HCT116 (cell line): ENCODE data around the gene FAT1. TPM values are rescaled to one million over a fixed set of nuclear protein-coding genes. Genes with fewer than 3 reads are reported as not detected.
A peak's percentile ranks its signal among the peaks of the same experiment; 100 is the strongest.

ENCODE experiments used
- ATAC-seq: fragments of 200-7000 bp; cut with Tn5 transposase; 2 replicates; pipeline ENCODE4 v1.9.1; 2020; ENCODE audit warnings: mild to moderate bottlenecking, moderate library complexity
- BruUV-seq: library from RNA; stranded (reverse); fragments of 400-500 nt; replicated peaks from 2 replicates; lab custom pipeline; 2021; lab: Mats Ljungman, UMichigan
- CTCF ChIA-PET: fragments of 300-600 bp; sonication (Branson Sonifier 250); formaldehyde crosslinking; loops from one replicate; lab custom pipeline; 2021; ENCODE audit warnings: antibody characterized with exemption; lab: Charles Lee
- POLR2A ChIA-PET: fragments of 300-600, 350-600 bp; sonication (Branson Sonifier 250); formaldehyde crosslinking; loops from one replicate; lab custom pipeline; 2021; ENCODE audit warnings: antibody characterized with exemption; lab: Charles Lee
- RAD21 ChIA-PET, 2 experiments: fragments of 300-600 bp; sonication (Branson Sonifier 250); formaldehyde crosslinking; loops; one replicate each; lab custom pipeline; 2023; ENCODE audit warnings: low total read pairs in 2 of 2; ENCODE audit not compliant: uncharacterized antibody in 2 of 2, unreplicated experiment in 2 of 2, low non-redundant PET in 1 of 2; lab: Charles Lee
- DNase-seq: peaks from one replicate; pipeline ENCODE4 v3.0.0-alpha.2; 2010; ENCODE audit warnings: low read depth, low spot score
- H2AFZ ChIP-seq: fragments of 200-600 bp; shearing (Covaris generic), sonication (generic); 2 replicates; pipeline ENCODE4 v1.6.1; 2017; ENCODE audit warnings: low read depth, mixed run types, mixed read lengths, antibody characterized with exemption, low read length; ENCODE audit not compliant: poor library complexity, severe bottlenecking
- H3K27ac ChIP-seq: 2 replicates; pipeline ENCODE4 v1.5.1; 2012; ENCODE audit warnings: low read depth, low read length
- H3K27me3 ChIP-seq: fragments of 200-600 bp; sonication (generic); 2 replicates; pipeline ENCODE4 v1.6.1; 2016; ENCODE audit warnings: mixed run types, low read length, mixed read lengths; ENCODE audit not compliant: insufficient read depth
- H3K36me3 ChIP-seq, 2 experiments: fragments of 200-500 bp in 1 of 2; fragments of 200-600 bp in 1 of 2; sonication (Bioruptor generic) in 1 of 2; sonication (generic) in 1 of 2; 2 replicates each; pipeline versions ENCODE4 v1.5.1 to v1.6.1; 2014 to 2016; ENCODE audit warnings: low read length in 2 of 2, inconsistent platforms in 1 of 2, mixed read lengths in 1 of 2, mixed run types in 1 of 2; ENCODE audit not compliant: insufficient read depth in 2 of 2, control insufficient read depth in 1 of 2
- H3K4me1 ChIP-seq, 2 experiments: fragments of 200-600 bp in 1 of 2; sonication (generic) in 1 of 2; 2 replicates each; pipeline versions ENCODE4 v1.5.1 to v1.6.1; 2012 to 2017; ENCODE audit warnings: low read length in 2 of 2, inconsistent platforms in 1 of 2, mild to moderate bottlenecking in 1 of 2, mixed read lengths in 1 of 2, mixed run types in 1 of 2, moderate library complexity in 1 of 2; ENCODE audit not compliant: insufficient read depth in 2 of 2, control insufficient read depth in 1 of 2
- H3K4me2 ChIP-seq: fragments of 200-600 bp; sonication (generic); 2 replicates; pipeline ENCODE4 v1.6.1; 2017; ENCODE audit warnings: mixed run types, low read length, mixed read lengths
- H3K4me3 ChIP-seq, 2 experiments: fragments of 200-600 bp in 1 of 2; sonication (generic) in 1 of 2; replicated peaks in 1 of 2; 2 replicates each; pipeline ENCODE4 v1.5.1; 2011 to 2016; ENCODE audit warnings: low read length in 2 of 2, control low read depth in 1 of 2, low read depth in 1 of 2, mild to moderate bottlenecking in 1 of 2, mixed read lengths in 1 of 2, mixed run types in 1 of 2
- H3K79me2 ChIP-seq: fragments of 200-600 bp; sonication (generic); 2 replicates; pipeline ENCODE4 v1.6.1; 2017; ENCODE audit warnings: mild to moderate bottlenecking, mixed run types, low read length, moderate library complexity, mixed read lengths; ENCODE audit not compliant: insufficient read depth
- H3K9ac ChIP-seq: fragments of 200-600 bp; sonication (generic); 2 replicates; pipeline ENCODE4 v1.6.1; 2016; ENCODE audit warnings: low read length, mixed read lengths
- H3K9me2 ChIP-seq: fragments of 200-600 bp; sonication (generic), shearing (Covaris generic); 2 replicates; pipeline ENCODE4 v1.6.1; 2017; ENCODE audit warnings: mixed run types, mild to moderate bottlenecking, moderate library complexity; ENCODE audit not compliant: insufficient read depth
- H3K9me3 ChIP-seq, 2 experiments: fragments of 200-500 bp in 1 of 2; fragments of 200-600 bp in 1 of 2; sonication (Bioruptor generic) in 1 of 2; sonication (generic) in 1 of 2; 2 replicates each; pipeline ENCODE4 v1.6.1; 2014 to 2017; ENCODE audit warnings: low read length in 2 of 2, mixed read lengths in 2 of 2, inconsistent platforms in 1 of 2, low read depth in 1 of 2, mild to moderate bottlenecking in 1 of 2, mixed run types in 1 of 2, moderate library complexity in 1 of 2; ENCODE audit not compliant: control insufficient read depth in 1 of 2, insufficient read depth in 1 of 2
- H4K20me1 ChIP-seq: fragments of 200-600 bp; sonication (generic), shearing (Covaris generic); 2 replicates; pipeline ENCODE4 v1.6.1; 2017; ENCODE audit warnings: mixed run types, mild to moderate bottlenecking, moderate library complexity; ENCODE audit not compliant: insufficient read depth
- CEBPB ChIP-seq: IDR thresholded peaks from 2 replicates; pipeline ENCODE4 v1.6.1; 2012; ENCODE audit warnings: low read depth
- EGR1 ChIP-seq: IDR thresholded peaks from 2 replicates; pipeline ENCODE4 v1.6.1; 2012; ENCODE audit warnings: low read depth
- ELF1 ChIP-seq: IDR thresholded peaks from 2 replicates; pipeline ENCODE4 v1.6.1; 2012; ENCODE audit warnings: low read depth, borderline replicate concordance
- EZH2 ChIP-seq: fragments of 200-600 bp; sonication (generic); IDR thresholded peaks from 2 replicates; pipeline ENCODE4 v1.6.1; 2017; ENCODE audit warnings: antibody characterized with exemption, mixed run types
- EZH2phosphoT487 ChIP-seq: fragments of 200-600 bp; IDR thresholded peaks from 2 replicates; pipeline ENCODE4 v1.6.1; 2018; ENCODE audit warnings: antibody characterized with exemption, borderline replicate concordance
- FOSL1 ChIP-seq: IDR thresholded peaks from 2 replicates; pipeline ENCODE4 v1.6.1; 2012; ENCODE audit warnings: low read depth
- MAX ChIP-seq: IDR thresholded peaks from 2 replicates; pipeline ENCODE4 v1.6.1; 2012
- POLR2A ChIP-seq: IDR thresholded peaks from 2 replicates; pipeline ENCODE4 v1.7.0; 2011; ENCODE audit warnings: borderline replicate concordance; ENCODE audit not compliant: insufficient read depth, insufficient read length; ENCODE audit errors: extremely low read depth
- POLR2AphosphoS5 ChIP-seq: IDR thresholded peaks from 2 replicates; pipeline ENCODE4 v1.6.1; 2011; ENCODE audit warnings: mild to moderate bottlenecking, low read depth, low read length, moderate library complexity
- RAD21 ChIP-seq: IDR thresholded peaks from 2 replicates; pipeline ENCODE4 v1.6.1; 2012; ENCODE audit warnings: low read depth, mild to moderate bottlenecking
- REST ChIP-seq: IDR thresholded peaks from 2 replicates; pipeline ENCODE4 v1.6.1; 2012; ENCODE audit warnings: low read depth
- SIN3A ChIP-seq: IDR thresholded peaks from 2 replicates; pipeline ENCODE4 v1.6.1; 2012; ENCODE audit warnings: low read depth
- SP1 ChIP-seq: IDR thresholded peaks from 2 replicates; pipeline ENCODE4 v1.6.1; 2012; ENCODE audit warnings: low read depth
- SRF ChIP-seq: IDR thresholded peaks from 2 replicates; pipeline ENCODE4 v1.6.1; 2012; ENCODE audit warnings: low read depth
- TCF7L2 ChIP-seq: IDR thresholded peaks from 2 replicates; pipeline ENCODE4 v1.7.0; 2011; ENCODE audit warnings: borderline replicate concordance, inconsistent platforms; ENCODE audit not compliant: insufficient read depth, insufficient read length; ENCODE audit errors: extremely low read depth
- ZBTB33 ChIP-seq: IDR thresholded peaks from 2 replicates; pipeline ENCODE4 v1.6.1; 2011; ENCODE audit warnings: mild to moderate bottlenecking, low read length, moderate library complexity; ENCODE audit not compliant: insufficient replicate concordance; ENCODE audit errors: extremely low read depth
- ZFX ChIP-seq: fragments of 450-650 bp; IDR thresholded peaks from 2 replicates; pipeline ENCODE4 v1.6.1; 2017
- ZNF274 ChIP-seq: fragments of 200-500 bp; sonication (Bioruptor generic); IDR thresholded peaks from 2 replicates; pipeline ENCODE4 v1.6.1; 2014; ENCODE audit warnings: mild to moderate bottlenecking, low read depth, low read length, inconsistent platforms
- intact Hi-C: fragments of 100-400 bp; cut with micrococcal nuclease; formaldehyde crosslinking; loops from 2 replicates; pipeline ENCODE4 v1.10.0; 2022
- total RNA-seq: library from RNA; stranded (reverse); gene quantifications from one replicate; pipeline ENCODE4 v1.2.1, GENCODE V29; 2021; ENCODE audit not compliant: unreplicated experiment
- TF ChIP-seq, protein P1 (sequence below), 3 experiments: fragments of 200-600 bp in 1 of 3; sonication (generic) in 1 of 3; IDR thresholded peaks in 2 of 3; conservative IDR thresholded peaks in 1 of 3; 2 replicates each; pipeline ENCODE4 v1.5.1; 2012 to 2017; ENCODE audit warnings: low read depth in 2 of 3, low read length in 2 of 3, antibody characterized with exemption in 1 of 3, borderline replicate concordance in 1 of 3, control low read depth in 1 of 3, mild to moderate bottlenecking in 1 of 3, mixed read lengths in 1 of 3, mixed run types in 1 of 3, moderate library complexity in 1 of 3; ENCODE audit not compliant: insufficient read depth in 1 of 3
- TF ChIP-seq, protein P2 (sequence below): IDR thresholded peaks from 2 replicates; pipeline ENCODE4 v1.6.1; 2012

Gene FAT1
- total RNA-seq, 1 experiment from 2014 or later, result 676 TPM

GRCh38 chr4:186651181-186651603 lies 72.5 kb downstream of the FAT1 start:
- Histone ChIP-seq H3K9me3 (no peaks in the 10 kb centered on the region), H3K79me2 (peaks cover 100% of the 10 kb centered on the region), H3K27me3 (no peaks in the 10 kb centered on the region), H3K4me3 (no peak overlapping the region), H4K20me1 (peaks cover 92% of the 10 kb centered on the region), H3K9me2 (no peaks in the 10 kb centered on the region), H3K4me2 (no peak overlapping the region), H3K27ac (no peak overlapping the region), H2AFZ (no peak overlapping the region), H3K9ac (no peak overlapping the region), H3K4me1 (peaks cover 1 to 28% of the 10 kb centered on the region in 2 experiments; a peak in 3 of 4 replicates), H3K36me3 (peaks cover 34 to 63% of the 10 kb centered on the region in 2 experiments)
- ATAC-seq (0 out of 2 replicates have a peak, but pooled peaks have one; percentile 13), DNase-seq (no peak)
- no TSS peak for BruUV-seq
- TF ChIP-seq ELF1 (no peak), MAX (no peak), SRF (no peak), SIN3A (no peak), POLR2A (no peak), EZH2phosphoT487 (no peak), TCF7L2 (no peak), ZBTB33 (no peak), REST (no peak), POLR2AphosphoS5 (no peak), FOSL1 (no peak), ZFX (no peak), ZNF274 (no peak), SP1 (no peak), EZH2 (no peak), CEBPB (no peak), RAD21 (no peak), EGR1 (no peak)
- TF ChIP-seq, protein P1, sequence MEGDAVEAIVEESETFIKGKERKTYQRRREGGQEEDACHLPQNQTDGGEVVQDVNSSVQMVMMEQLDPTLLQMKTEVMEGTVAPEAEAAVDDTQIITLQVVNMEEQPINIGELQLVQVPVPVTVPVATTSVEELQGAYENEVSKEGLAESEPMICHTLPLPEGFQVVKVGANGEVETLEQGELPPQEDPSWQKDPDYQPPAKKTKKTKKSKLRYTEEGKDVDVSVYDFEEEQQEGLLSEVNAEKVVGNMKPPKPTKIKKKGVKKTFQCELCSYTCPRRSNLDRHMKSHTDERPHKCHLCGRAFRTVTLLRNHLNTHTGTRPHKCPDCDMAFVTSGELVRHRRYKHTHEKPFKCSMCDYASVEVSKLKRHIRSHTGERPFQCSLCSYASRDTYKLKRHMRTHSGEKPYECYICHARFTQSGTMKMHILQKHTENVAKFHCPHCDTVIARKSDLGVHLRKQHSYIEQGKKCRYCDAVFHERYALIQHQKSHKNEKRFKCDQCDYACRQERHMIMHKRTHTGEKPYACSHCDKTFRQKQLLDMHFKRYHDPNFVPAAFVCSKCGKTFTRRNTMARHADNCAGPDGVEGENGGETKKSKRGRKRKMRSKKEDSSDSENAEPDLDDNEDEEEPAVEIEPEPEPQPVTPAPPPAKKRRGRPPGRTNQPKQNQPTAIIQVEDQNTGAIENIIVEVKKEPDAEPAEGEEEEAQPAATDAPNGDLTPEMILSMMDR (IDR thresholded peaks at IDR 0.05 in 2 of 3, conservative IDR thresholded peaks at IDR 0.05 in 1 of 3; ENCODE audit: borderline replicate concordance in 1 of 3, insufficient read depth in 1 of 3, low read depth in 2 of 3, low read length in 2 of 3), result no peak
- TF ChIP-seq, protein P2, sequence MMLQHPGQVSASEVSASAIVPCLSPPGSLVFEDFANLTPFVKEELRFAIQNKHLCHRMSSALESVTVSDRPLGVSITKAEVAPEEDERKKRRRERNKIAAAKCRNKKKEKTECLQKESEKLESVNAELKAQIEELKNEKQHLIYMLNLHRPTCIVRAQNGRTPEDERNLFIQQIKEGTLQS, result no peak
- RAD21 ChIA-PET, result no interaction called here
- intact Hi-C loops, result no loop called here
- POLR2A ChIA-PET, result no interaction called here
- CTCF ChIA-PET, result no interaction called here
